Measurements from ENCODE around the gene UXS1.

GRCh38 chr2:106159866-106160785 lies 34.0 kb downstream of the UXS1 start:
- TF ChIP-seq CTCF (IDR thresholded peaks at IDR 0.05) (no peak), POLR2A (IDR thresholded peaks at IDR 0.05) (no peak)
